Activated CD8-positive, alpha-beta memory T cell treated with anti-CD3 and anti-CD28 coated beads for 24 hours (primary cell): ENCODE measurements around the gene OR2H2.

Source experiments
- DNase-seq: peaks from one replicate; pipeline ENCODE4 v3.0.0-alpha.2; 2020

The OR2H2 gene

DNA sequence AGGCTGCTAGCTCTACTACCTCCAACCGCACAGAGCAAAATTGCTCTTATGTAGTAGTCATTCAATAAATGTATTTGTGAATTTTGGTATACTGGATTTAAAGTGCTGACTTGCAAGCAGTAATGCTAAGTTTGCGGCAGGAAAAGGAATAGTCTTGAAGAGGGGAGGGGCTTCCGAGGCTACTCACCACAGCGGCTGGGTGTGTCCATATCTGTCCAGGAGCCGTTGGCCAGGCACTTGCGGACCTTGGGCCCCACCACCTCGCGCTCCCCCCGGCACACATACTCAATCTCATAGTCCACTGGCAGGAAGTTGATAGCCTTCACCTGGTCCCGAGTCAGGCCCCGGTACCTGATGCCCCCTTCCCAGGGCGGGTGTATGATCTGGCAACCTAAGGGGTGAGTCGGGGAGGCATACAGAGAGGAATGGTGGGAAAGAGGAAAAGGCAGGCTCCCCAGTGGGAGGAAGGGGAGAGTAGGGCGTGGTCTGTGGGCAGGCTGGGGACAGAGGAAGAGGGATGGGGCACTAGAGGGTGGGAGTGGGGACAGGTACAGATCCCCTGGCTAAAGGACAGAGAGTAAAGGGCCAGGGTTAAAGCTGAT, 46.4 kb downstream of the OR2H2 start:
- no peak for DNase-seq

DNA sequence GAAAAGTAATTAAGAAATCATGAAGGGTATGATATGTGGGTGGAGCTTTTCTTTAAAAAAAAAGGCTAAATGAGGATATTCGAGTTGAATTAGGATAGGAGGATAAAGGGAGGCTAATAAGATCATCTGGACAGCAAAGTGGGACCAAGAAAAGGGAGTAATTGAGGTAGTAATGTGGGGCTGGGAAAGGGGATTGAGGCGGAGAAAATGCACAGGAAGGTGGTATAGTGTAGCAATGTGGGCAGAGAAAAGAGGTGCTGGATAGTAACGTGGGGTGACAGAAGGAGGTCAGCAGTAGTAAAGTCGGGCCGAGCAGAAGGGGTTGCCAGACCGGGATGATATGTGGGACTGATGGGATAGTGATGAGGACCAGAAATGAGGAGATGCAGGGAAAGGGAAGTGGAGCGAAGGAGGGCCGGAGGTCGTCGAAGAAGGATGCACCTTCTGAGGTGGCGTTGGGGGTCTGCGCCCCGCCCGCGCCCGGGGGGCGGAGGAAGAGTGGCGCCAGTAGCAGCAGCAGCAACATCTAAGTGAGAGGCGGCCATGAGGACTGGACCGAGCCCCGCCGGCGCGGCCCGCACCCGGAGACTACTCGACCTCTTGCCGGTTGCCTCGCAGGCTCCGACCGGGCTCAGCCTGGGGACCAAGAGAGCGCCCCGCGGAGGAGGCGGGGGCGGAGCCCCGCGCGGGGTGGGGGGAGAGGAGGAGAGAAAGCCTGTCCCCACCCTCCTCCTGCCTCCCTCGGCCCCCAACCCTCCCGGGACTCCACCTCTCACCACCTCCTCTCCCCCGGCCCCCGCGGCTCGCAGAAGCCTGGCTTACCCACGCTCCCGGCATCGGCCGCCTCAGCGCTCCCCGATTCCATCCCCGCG, 47.2 kb downstream of the OR2H2 start:
- peak; percentile 74 for DNase-seq

GRCh38 chr6:29632789-29633533, 48.0 kb downstream of the OR2H2 start, which contains the start of gene GABBR1:
GABBR1 (minus strand) TSS chr6:29633183; CDS start chr6:29632385, 798 bp downstream.
- peak; percentile 84 for DNase-seq

GRCh38 chr6:29633534-29633905, 48.6 kb downstream of the OR2H2 start:
- no peak for DNase-seq

- no peak for DNase-seq
Observed at GRCh38 chr6:29637247-29637646, 52.3 kb downstream of the OR2H2 start.
